Kidney (tissue), 14 donors: ENCODE measurements around the gene VENTX. TPM values are rescaled to one million over a fixed set of nuclear protein-coding genes. Genes with fewer than 3 reads are reported as not detected.

Experiments used
- DNase-seq, 5 donors: peaks; one replicate each; pipeline ENCODE4 v3.0.0-alpha.2; 2013 to 2020
- FAIRE-seq: peaks from 2 replicates; lab custom pipeline; 2012; peaks lifted over from hg19 to GRCh38; lab: Jason Lieb, UNC
- H3K27ac ChIP-seq, 2 donors: one replicate each; pipeline ENCODE4 v1.7.0; 2013; ENCODE audit warnings: low read depth in 2 of 2, low read length in 2 of 2, inconsistent platforms in 1 of 2
- H3K27me3 ChIP-seq: one replicate; pipeline ENCODE4 v1.7.1; 2013; ENCODE audit warnings: low read length, inconsistent platforms; ENCODE audit not compliant: control insufficient read depth, insufficient read depth
- H3K36me3 ChIP-seq, 3 donors: one replicate each; pipeline versions ENCODE4 v1.7.0 to v1.7.1; 2013; ENCODE audit warnings: low read length in 3 of 3, control low read depth in 1 of 3, inconsistent platforms in 1 of 3; ENCODE audit not compliant: insufficient read depth in 3 of 3, control insufficient read depth in 2 of 3
- H3K4me1 ChIP-seq, 3 donors: one replicate each; pipeline versions ENCODE4 v1.7.0 to v1.7.1; 2013; ENCODE audit warnings: low read length in 3 of 3, inconsistent platforms in 1 of 3, low read depth in 1 of 3; ENCODE audit not compliant: control insufficient read depth in 2 of 3, insufficient read depth in 2 of 3
- H3K4me3 ChIP-seq, 3 donors: one replicate each; pipeline versions ENCODE4 v1.7.0 to v1.8.1; 2013; ENCODE audit warnings: low read length in 3 of 3, control low read depth in 1 of 3, inconsistent platforms in 1 of 3
- H3K9ac ChIP-seq, 3 donors: one replicate each; pipeline versions ENCODE4 v1.7.0 to v1.7.1; 2013; ENCODE audit warnings: low read length in 3 of 3, control low read depth in 1 of 3, inconsistent platforms in 1 of 3
- H3K9me3 ChIP-seq, 3 donors: one replicate each; pipeline versions ENCODE4 v1.7.0 to v1.7.1; 2013; ENCODE audit warnings: low read length in 3 of 3, control low read depth in 1 of 3, inconsistent platforms in 1 of 3; ENCODE audit not compliant: control insufficient read depth in 2 of 3, insufficient read depth in 1 of 3
- CTCF ChIP-seq: IDR thresholded peaks from 3 replicates; pipeline ENCODE4 v1.5.1; 2012; ENCODE audit warnings: mild to moderate bottlenecking, moderate library complexity, borderline replicate concordance; ENCODE audit not compliant: insufficient read depth; ENCODE audit errors: extremely low read depth
- intact Hi-C: fragments of 100-400 bp; cut with DNase I; formaldehyde crosslinking; loops from one replicate; pipeline ENCODE4 v1.11.1; 2022
- polyA plus RNA-seq: library from polyadenylated mRNA; stranded (reverse); fragments of 350-450 nt; fragmentation: Illumina TruSeq; extraction: RNeasy Lipid Tissue Mini Kit (QIAGEN cat#74804); gene quantifications from one replicate; pipeline ENCODE4 v1.2.3, GENCODE V29; 2014; ENCODE audit warnings: low read depth, low replicate concordance; ENCODE audit not compliant: insufficient read depth
- total RNA-seq: library from RNA; stranded (reverse); fragmentation: NEBNext Ultra II Directional; extraction: Animal tissue kit (Norgen Biotek cat#: 25700); gene quantifications from one replicate; pipeline ENCODE4 v1.2.1, GENCODE V29; 2021
- donor health status: control.
- donor health status: control.
- donor health status: control.
- donor health status: control.
- donor health status: control.
- donor health status: DM: yes; HTN: yes; CAD: no.
- donor health status: Normal renal cell carcinoma (clear cell type).

VENTX gene
- total and polyA plus RNA-seq, 2 donors from 2014 or later: 0.39 to 3.3 TPM

- Histone ChIP-seq H3K27me3 (peaks cover 6% of the 10 kb centered on the region), H3K4me1 (peaks cover 0 to 4% (median 0%) of the 10 kb centered on the region in 3 donors), H3K27ac (no peak overlapping the region), H3K9me3 (no peaks in the 10 kb centered on the region), H3K9ac (no peak overlapping the region), H3K4me3 (no peak overlapping the region), H3K36me3 (peaks cover 0 to 2% (median 0%) of the 10 kb centered on the region in 3 donors)
- DNase-seq (no peak), FAIRE-seq (no peak)
- intact Hi-C loops: no loop called here
- no peak for TF ChIP-seq CTCF
Observed at GRCh38 chr10:133239990-133240389, 2.3 kb downstream of the VENTX start.

- H3K9ac ChIP-seq: no peak overlapping the region
- no peaks in the 10 kb centered on the region for H3K9me3 ChIP-seq
- H3K27me3 ChIP-seq: peaks cover 6% of the 10 kb centered on the region
- no peak for TF ChIP-seq CTCF
- no peak overlapping the region for H3K4me3 ChIP-seq
- peaks cover 0 to 2% (median 0%) of the 10 kb centered on the region in 3 donors for H3K36me3 ChIP-seq
- no peak for FAIRE-seq
- H3K4me1 ChIP-seq: peaks cover 0 to 4% (median 0%) of the 10 kb centered on the region in 3 donors
- intact Hi-C loops: no loop called here
- H3K27ac ChIP-seq: no peak overlapping the region
- peak in 2 of 5 donors; percentile 31 to 46 for DNase-seq
Observed at GRCh38 chr10:133241501-133242205, 4.0 kb downstream of the VENTX start.

- peak in 1 of 5 donors; percentile 47 for DNase-seq
- no peak overlapping the region for H3K9ac ChIP-seq
- no peak overlapping the region for H3K4me3 ChIP-seq
- no peak for TF ChIP-seq CTCF
- intact Hi-C loops: no loop called here
- H3K27me3 ChIP-seq: peaks cover 6% of the 10 kb centered on the region
- no peak for FAIRE-seq
- H3K9me3 ChIP-seq: no peaks in the 10 kb centered on the region
- H3K4me1 ChIP-seq: peaks cover 0 to 4% (median 0%) of the 10 kb centered on the region in 3 donors
- H3K36me3 ChIP-seq: peaks cover 0 to 2% (median 0%) of the 10 kb centered on the region in 3 donors
- H3K27ac ChIP-seq: no peak overlapping the region
Observed at GRCh38 chr10:133242611-133243356, 5.1 kb downstream of the VENTX start.
